Right atrium auricular region (tissue), 2 donors: ENCODE data around the gene SAP30L. TPM values are rescaled to one million over a fixed set of nuclear protein-coding genes. Genes with fewer than 3 reads are reported as not detected.

Experiments used
- DNase-seq: peaks from one replicate; pipeline ENCODE4 v3.0.0-alpha.2; 2019; ENCODE audit warnings: low spot score
- H3K27ac ChIP-seq, 2 donors: fragments of 200-600 bp; sonication (generic); 1 replicate in 1 of 2; 2 replicates in 1 of 2; pipeline ENCODE4 v1.5.1; 2016 to 2019
- H3K27me3 ChIP-seq, 2 donors: fragments of 200-600 bp; sonication (generic); one replicate each; pipeline versions ENCODE4 v1.5.1 to v1.6.0; 2017 to 2019
- H3K36me3 ChIP-seq: fragments of 200-600 bp; sonication (generic); one replicate; pipeline ENCODE4 v1.5.1; 2016
- H3K4me1 ChIP-seq, 2 donors: fragments of 200-600 bp; sonication (generic); one replicate each; pipeline versions ENCODE4 v1.5.1 to v1.6.0; 2017 to 2019
- H3K4me3 ChIP-seq, 2 donors: fragments of 200-600 bp; sonication (generic); 1 replicate in 1 of 2; 2 replicates in 1 of 2; pipeline ENCODE4 v1.5.1; 2017 to 2019; ENCODE audit warnings: mild to moderate bottlenecking in 1 of 2, moderate library complexity in 1 of 2
- H3K9me3 ChIP-seq, 2 donors: fragments of 200-600 bp; sonication (generic); one replicate each; pipeline ENCODE4 v1.5.1; 2019
- CTCF ChIP-seq, 2 donors: fragments of 200-600 bp; sonication (generic); IDR thresholded peaks; one replicate each; pipeline ENCODE4 v1.5.1; 2019; ENCODE audit warnings: antibody characterized with exemption in 2 of 2
- total RNA-seq, 2 donors: library from RNA; depleted of rRNA; stranded (reverse); fragments of >200 nt; gene quantifications; one replicate each; pipeline ENCODE4 v1.1.0, GENCODE V29; 2016

The SAP30L gene
- total RNA-seq, 2 donors from 2014 or later = 17.1 to 18.9 TPM

DNA sequence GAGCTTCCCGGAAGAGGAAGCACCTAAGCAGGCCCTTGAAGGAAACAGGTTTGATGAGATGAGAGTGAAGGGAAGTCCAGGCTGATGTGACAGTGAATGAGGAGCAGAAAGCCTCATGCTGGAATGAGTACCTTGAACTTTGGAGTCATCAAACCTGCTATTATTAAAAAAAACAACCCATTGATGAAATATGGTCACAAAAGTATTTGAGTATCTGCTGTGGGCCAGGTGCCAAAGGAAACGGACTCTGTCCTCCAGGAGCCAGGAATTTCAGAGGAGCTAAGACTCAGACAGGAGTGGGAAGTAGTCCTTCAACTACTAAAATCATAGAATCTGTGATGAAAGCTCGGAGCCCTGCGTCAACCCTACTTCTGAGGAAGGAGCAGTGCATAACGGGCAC, 20.4 kb downstream of the SAP30L start:
- H3K4me1 ChIP-seq = no peaks in the 10 kb centered on the region
- H3K36me3 ChIP-seq = no peaks in the 10 kb centered on the region
- TF ChIP-seq CTCF (IDR thresholded peaks at IDR 0.05) = no peak
- H3K27ac ChIP-seq = no peak overlapping the region
- DNase-seq = no peak
- H3K4me3 ChIP-seq = no peak overlapping the region
- no peaks in the 10 kb centered on the region for H3K27me3 ChIP-seq
- H3K9me3 ChIP-seq = no peaks in the 10 kb centered on the region

DNA sequence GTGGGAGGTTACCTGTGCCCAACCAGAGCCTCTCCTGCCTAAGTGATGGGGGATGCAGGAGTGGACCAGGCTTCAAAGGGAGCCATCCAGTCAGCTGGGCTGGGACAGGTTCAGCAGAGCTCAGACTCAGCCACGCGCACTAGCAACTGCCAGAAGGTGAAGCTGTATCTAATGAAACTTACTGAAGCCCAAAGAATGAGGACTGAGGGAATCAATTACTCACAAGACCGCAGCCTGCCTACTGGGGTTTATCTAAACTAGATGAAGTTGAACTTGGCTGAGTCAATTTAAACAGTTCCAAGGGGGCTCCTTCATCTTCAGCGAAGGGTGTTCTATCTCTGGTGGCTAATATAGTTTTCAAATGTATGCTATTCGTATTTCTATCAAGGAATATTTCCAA, 20.9 kb downstream of the SAP30L start:
- H3K4me3 ChIP-seq = no peak overlapping the region
- H3K36me3 ChIP-seq = no peaks in the 10 kb centered on the region
- DNase-seq = no peak
- no peak for TF ChIP-seq CTCF (IDR thresholded peaks at IDR 0.05)
- H3K9me3 ChIP-seq = no peaks in the 10 kb centered on the region
- no peaks in the 10 kb centered on the region for H3K27me3 ChIP-seq
- H3K27ac ChIP-seq = no peak overlapping the region
- H3K4me1 ChIP-seq = no peaks in the 10 kb centered on the region

DNA sequence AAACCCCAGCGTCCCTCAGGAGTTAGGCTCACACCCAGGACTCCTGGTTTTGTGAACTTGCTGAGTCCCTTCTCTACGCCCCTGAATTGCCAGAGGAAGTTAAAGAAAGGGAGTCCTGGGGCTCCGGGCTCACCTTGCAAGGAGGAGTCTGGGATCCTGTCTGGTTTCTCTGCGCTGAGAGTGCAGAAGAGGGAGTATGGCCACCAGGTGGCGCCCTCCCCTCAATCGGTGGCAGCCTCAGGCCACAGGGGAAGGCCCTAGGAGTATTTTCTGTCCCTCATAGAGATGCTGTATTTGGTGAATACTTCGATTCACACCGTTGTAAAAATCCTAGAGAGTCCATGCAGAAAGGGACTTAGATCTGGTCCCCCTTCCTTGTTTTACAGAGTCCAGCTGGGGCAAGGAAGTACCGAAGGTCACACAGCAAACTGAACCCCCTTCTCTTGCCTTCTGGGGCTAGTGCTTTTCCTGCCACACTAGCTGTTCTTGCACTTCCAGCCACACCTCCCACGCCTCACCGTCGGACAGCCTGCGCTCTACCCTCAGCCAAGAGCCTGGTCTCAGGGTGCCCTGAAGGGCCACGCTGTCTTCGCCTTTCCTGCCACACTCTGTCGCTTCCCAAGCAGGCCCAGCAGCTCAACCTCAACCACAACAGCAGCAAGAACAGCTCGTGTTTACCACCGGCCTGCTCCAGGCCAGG, 22.0 kb downstream of the SAP30L start:
- Histone ChIP-seq H3K9me3 (no peaks in the 10 kb centered on the region), H3K27ac (no peak overlapping the region), H3K36me3 (no peaks in the 10 kb centered on the region), H3K27me3 (peaks cover 0 to 3% of the 10 kb centered on the region in 2 donors), H3K4me1 (no peaks in the 10 kb centered on the region), H3K4me3 (no peak overlapping the region)
- peak; percentile 88 to 92 for TF ChIP-seq CTCF (IDR thresholded peaks at IDR 0.05)
- peak; percentile 71 for DNase-seq

GRCh38 chr5:154470137-154470536, 24.3 kb downstream of the SAP30L start:
- H3K27ac ChIP-seq = no peak overlapping the region
- peaks cover 0 to 11% of the 10 kb centered on the region in 2 donors for H3K4me1 ChIP-seq
- no peak overlapping the region for H3K4me3 ChIP-seq
- no peak for TF ChIP-seq CTCF (IDR thresholded peaks at IDR 0.05)
- no peak for DNase-seq
- no peaks in the 10 kb centered on the region for H3K9me3 ChIP-seq
- peaks cover 14 to 26% of the 10 kb centered on the region in 2 donors for H3K27me3 ChIP-seq
- H3K36me3 ChIP-seq = no peaks in the 10 kb centered on the region

- no peak overlapping the region for H3K27ac ChIP-seq
- peaks cover 21 to 37% of the 10 kb centered on the region in 2 donors for H3K27me3 ChIP-seq
- H3K4me1 ChIP-seq = peaks cover 0 to 22% of the 10 kb centered on the region in 2 donors
Measured at GRCh38 chr5:154470947-154471870, 25.4 kb downstream of the SAP30L start.

More at GRCh38 chr5:154470947-154471870, 25.4 kb downstream of the SAP30L start:
- Histone ChIP-seq H3K4me3 (no peak overlapping the region), H3K9me3 (no peaks in the 10 kb centered on the region), H3K36me3 (no peaks in the 10 kb centered on the region)
- no peak for DNase-seq
- TF ChIP-seq CTCF (IDR thresholded peaks at IDR 0.05) = no peak
